GM10266 (cell line): ENCODE results near the gene WSB1.
A peak's percentile ranks its signal among the peaks of the same experiment; 100 is the strongest.
"Not testable (repeated sequence)": the region's sequence is repeated elsewhere in the genome, so short reads cannot be mapped to it uniquely, and the experiment has no call there.

Experiments used
- DNase-seq: peaks from one replicate; pipeline ENCODE4 v3.0.0; 2012; ENCODE audit errors: extremely low spot score
- CTCF ChIP-seq: IDR thresholded peaks from 2 replicates; pipeline ENCODE4 v1.5.1; 2012; ENCODE audit warnings: mild to moderate bottlenecking, low read depth; ENCODE audit not compliant: control insufficient read depth, insufficient read depth; ENCODE audit errors: missing control alignments

Gene WSB1

GRCh38 chr17:27326585-27326984 is 32.7 kb downstream of the WSB1 start:
- no peak for DNase-seq
- TF ChIP-seq CTCF: no peak

- no peak for DNase-seq
- no peak for TF ChIP-seq CTCF
Observed at GRCh38 chr17:27327397-27327796, 33.5 kb downstream of the WSB1 start.

GRCh38 chr17:27327871-27328270 is 34.0 kb downstream of the WSB1 start:
- no peak for DNase-seq
- no peak for TF ChIP-seq CTCF

- DNase-seq: not testable (repeated sequence)
Observed at GRCh38 chr17:27328686-27329085, 34.8 kb downstream of the WSB1 start.

- no peak for TF ChIP-seq CTCF
- DNase-seq: no peak
Observed at GRCh38 chr17:27329146-27329805, 35.4 kb downstream of the WSB1 start.

- no peak for TF ChIP-seq CTCF
- DNase-seq: no peak
Observed at GRCh38 chr17:27332047-27332393, 38.1 kb downstream of the WSB1 start.

- peak; percentile 90 for TF ChIP-seq CTCF
Observed at GRCh38 chr17:27332485-27333409, 38.8 kb downstream of the WSB1 start.

More at GRCh38 chr17:27332485-27333409, 38.8 kb downstream of the WSB1 start:
- DNase-seq: peak; percentile 84
